Peyer's patch (tissue), 4 donors: ENCODE results near the gene SVOPL.

Experiments used
- POLR2A ChIP-seq, 2 donors: fragments of 450-650 bp; IDR thresholded peaks; one replicate each; pipeline ENCODE4 v1.5.1; 2017; ENCODE audit warnings: antibody characterized with exemption in 2 of 2, mild to moderate bottlenecking in 2 of 2, moderate library complexity in 2 of 2
- TF ChIP-seq, protein P1 (sequence below), 6 experiments: fragments of 450-650 bp in 4 of 6; fragments of 200-600 bp in 2 of 6; sonication (generic) in 1 of 6; IDR thresholded peaks; one replicate each; pipeline ENCODE4 v1.5.1; 2017 to 2019; ENCODE audit warnings: antibody characterized with exemption in 6 of 6, mild to moderate bottlenecking in 3 of 6, moderate library complexity in 1 of 6

- TF ChIP-seq POLR2A (IDR thresholded peaks at IDR 0.05): no peak
- TF ChIP-seq, protein P1, sequence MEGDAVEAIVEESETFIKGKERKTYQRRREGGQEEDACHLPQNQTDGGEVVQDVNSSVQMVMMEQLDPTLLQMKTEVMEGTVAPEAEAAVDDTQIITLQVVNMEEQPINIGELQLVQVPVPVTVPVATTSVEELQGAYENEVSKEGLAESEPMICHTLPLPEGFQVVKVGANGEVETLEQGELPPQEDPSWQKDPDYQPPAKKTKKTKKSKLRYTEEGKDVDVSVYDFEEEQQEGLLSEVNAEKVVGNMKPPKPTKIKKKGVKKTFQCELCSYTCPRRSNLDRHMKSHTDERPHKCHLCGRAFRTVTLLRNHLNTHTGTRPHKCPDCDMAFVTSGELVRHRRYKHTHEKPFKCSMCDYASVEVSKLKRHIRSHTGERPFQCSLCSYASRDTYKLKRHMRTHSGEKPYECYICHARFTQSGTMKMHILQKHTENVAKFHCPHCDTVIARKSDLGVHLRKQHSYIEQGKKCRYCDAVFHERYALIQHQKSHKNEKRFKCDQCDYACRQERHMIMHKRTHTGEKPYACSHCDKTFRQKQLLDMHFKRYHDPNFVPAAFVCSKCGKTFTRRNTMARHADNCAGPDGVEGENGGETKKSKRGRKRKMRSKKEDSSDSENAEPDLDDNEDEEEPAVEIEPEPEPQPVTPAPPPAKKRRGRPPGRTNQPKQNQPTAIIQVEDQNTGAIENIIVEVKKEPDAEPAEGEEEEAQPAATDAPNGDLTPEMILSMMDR (IDR thresholded peaks at IDR 0.05): no peak
These were observed 90.4 kb downstream of the SVOPL start for GRCh38 chr7:138610671-138611170.
